ENCODE results near the gene ARCN1. TPM values are rescaled to one million over a fixed set of nuclear protein-coding genes. Genes with fewer than 3 reads are reported as not detected.

The ARCN1 gene
- polyA plus RNA-seq, 2 of the 4 experiments (the other 2 are of a cell fraction): 88.7 to 150 TPM

- no peak overlapping the region for H3K4me2 ChIP-seq
- no peaks in the 10 kb centered on the region for H3K4me1 ChIP-seq
- H3K9me3 ChIP-seq: no peaks in the 10 kb centered on the region
- TF ChIP-seq EHF (CRISPR knock-in tag; IDR thresholded peaks at IDR 0.05): no peak
- no peak for TF ChIP-seq TP53 (CRISPR knock-in tag; IDR thresholded peaks at IDR 0.05)
- TF ChIP-seq MAX (IDR thresholded peaks at IDR 0.05): no peak
- TF ChIP-seq NR3C1 (IDR thresholded peaks at IDR 0.05): no peak
- no peak for TF ChIP-seq CEBPB (IDR thresholded peaks at IDR 0.05)
- TF ChIP-seq USF2 (IDR thresholded peaks at IDR 0.05): no peak
- TF ChIP-seq KDM5A (IDR thresholded peaks at IDR 0.05): no peak
- TF ChIP-seq BCL3 (IDR thresholded peaks at IDR 0.05): no peak
- no peak for TF ChIP-seq CTCF (IDR thresholded peaks at IDR 0.05)
- TF ChIP-seq EHMT2 (IDR thresholded peaks at IDR 0.05; ENCODE audit: low read depth): no peak
- TF ChIP-seq ESRRA (IDR thresholded peaks at IDR 0.05; ENCODE audit: borderline replicate concordance, low read length): no peak
- TF ChIP-seq HEYL (CRISPR knock-in tag; IDR thresholded peaks at IDR 0.05): no peak
- WGBS (ENCODE audit: missing lambda C conversion rate): 76% methylated on average over 6 of the region's 11 CpGs
- CTCF ChIA-PET: interaction anchor here (0.6 to 2.7 kb wide), 6 partner anchors 9 to 110 kb away, joined by 3 to 10 read pairs (median 4); no protein-coding TSS in a partner anchor
- POLR2A ChIA-PET: no interaction called here
- H3K27ac ChIP-seq: no peak overlapping the region
- DNase-seq (ENCODE audit: low read depth in 1 of 2, low spot score in 1 of 2): no peak
- FAIRE-seq: no peak
- no peak for ATAC-seq
- H3K4me3 ChIP-seq: no peak overlapping the region
Observed at GRCh38 chr11:118643142-118643994, 71.2 kb downstream of the ARCN1 start.

GRCh38 chr11:118643995-118644345 lies 71.8 kb downstream of the ARCN1 start:
- no peak overlapping the region for H3K27ac ChIP-seq
- 88% methylated on average over 4 of the region's 7 CpGs for WGBS (ENCODE audit: missing lambda C conversion rate)
- ChIA-PET POLR2A (no interaction called here), CTCF (interaction anchor here (2.7 kb wide), 1 partner anchor 16 kb away, joined by 10 read pairs; no protein-coding TSS in a partner anchor)
- FAIRE-seq: no peak
- ATAC-seq: no peak
- H3K9me3 ChIP-seq: no peaks in the 10 kb centered on the region
- H3K4me1 ChIP-seq: no peaks in the 10 kb centered on the region
- no peak overlapping the region for H3K4me2 ChIP-seq
- no peak overlapping the region for H3K4me3 ChIP-seq
- TF ChIP-seq POLR2A (IDR thresholded peaks at IDR 0.05; ENCODE audit: low read length) (no peak), CTCF (IDR thresholded peaks at IDR 0.05) (no peak), SMC3 (IDR thresholded peaks at IDR 0.05) (no peak), MAX (IDR thresholded peaks at IDR 0.05) (no peak), CEBPB (IDR thresholded peaks at IDR 0.05) (no peak), HEYL (CRISPR knock-in tag; IDR thresholded peaks at IDR 0.05) (no peak), FOSB (CRISPR knock-in tag; IDR thresholded peaks at IDR 0.05) (no peak), E2F6 (IDR thresholded peaks at IDR 0.05; ENCODE audit: borderline replicate concordance, low read depth) (no peak), JUN (IDR thresholded peaks at IDR 0.05) (no peak), MAFK (IDR thresholded peaks at IDR 0.05; ENCODE audit: partially characterized antibody) (no peak), HES2 (IDR thresholded peaks at IDR 0.05) (no peak), KDM1A (IDR thresholded peaks at IDR 0.05; ENCODE audit: low read depth) (no peak), NFE2L2 (conservative IDR thresholded peaks at IDR 0.05; ENCODE audit: low read length) (no peak), ATOH8 (CRISPR knock-in tag; IDR thresholded peaks at IDR 0.05; ENCODE audit: low read depth) (no peak)
- no peak for DNase-seq (ENCODE audit: low read depth in 1 of 2, low spot score in 1 of 2)
